Activated T-cell treated with anti-CD3 and anti-CD28 coated beads, Interleukin-2, amount 50 U/mL, for 24 hours (primary cell): Measurements from ENCODE around the gene SCEL.
"Not testable (repeated sequence)": the region's sequence is repeated elsewhere in the genome, so short reads cannot be mapped to it uniquely, and the experiment has no call there.

Source experiments
- DNase-seq: peaks from one replicate; pipeline ENCODE4 v3.0.0-alpha.2; 2020
- H3K27ac Mint-ChIP-seq: 2 replicates; pipeline ENCODE4 v1.8.0; 2020; ENCODE audit warnings: mild to moderate bottlenecking, mixed read lengths
- H3K27me3 Mint-ChIP-seq: 2 replicates; pipeline ENCODE4 v1.8.0; 2020; ENCODE audit warnings: mixed read lengths
- H3K36me3 Mint-ChIP-seq: 2 replicates; pipeline ENCODE4 v1.8.0; 2020; ENCODE audit warnings: low read depth, mixed read lengths
- H3K4me1 Mint-ChIP-seq: 2 replicates; pipeline ENCODE4 v1.8.0; 2020; ENCODE audit warnings: low read depth, mixed read lengths
- H3K4me3 Mint-ChIP-seq: 2 replicates; pipeline ENCODE4 v1.8.0; 2020; ENCODE audit warnings: mild to moderate bottlenecking, moderate library complexity, mixed read lengths
- H3K9me3 Mint-ChIP-seq: 2 replicates; pipeline ENCODE4 v1.8.0; 2020; ENCODE audit warnings: mixed read lengths

Gene SCEL

DNA sequence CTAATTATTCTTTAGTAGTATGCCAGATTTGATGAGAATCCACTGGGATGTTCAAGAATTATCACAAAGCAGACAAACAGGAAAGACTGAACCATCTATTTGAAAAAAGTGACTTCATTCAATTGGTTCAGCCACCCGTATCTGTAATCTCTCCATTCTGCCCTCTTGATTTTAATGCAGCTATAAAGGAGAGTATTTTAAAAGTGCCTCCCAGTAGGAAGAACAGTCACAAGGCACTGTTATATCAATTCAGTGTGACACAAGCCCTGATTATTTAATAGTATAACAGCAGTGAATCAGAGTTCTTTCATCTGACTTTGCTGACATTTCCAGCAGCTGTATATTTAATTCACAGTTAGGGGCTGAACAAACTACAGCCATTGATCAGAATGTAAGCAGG lies 84.6 kb downstream of the SCEL start:
- Mint-ChIP-seq H3K36me3 (no peaks in the 10 kb centered on the region), H3K4me3 (no peak overlapping the region), H3K27ac (no peak overlapping the region), H3K9me3 (no peaks in the 10 kb centered on the region), H3K4me1 (no peaks in the 10 kb centered on the region), H3K27me3 (peaks cover 13% of the 10 kb centered on the region)
- DNase-seq, result no peak

DNA sequence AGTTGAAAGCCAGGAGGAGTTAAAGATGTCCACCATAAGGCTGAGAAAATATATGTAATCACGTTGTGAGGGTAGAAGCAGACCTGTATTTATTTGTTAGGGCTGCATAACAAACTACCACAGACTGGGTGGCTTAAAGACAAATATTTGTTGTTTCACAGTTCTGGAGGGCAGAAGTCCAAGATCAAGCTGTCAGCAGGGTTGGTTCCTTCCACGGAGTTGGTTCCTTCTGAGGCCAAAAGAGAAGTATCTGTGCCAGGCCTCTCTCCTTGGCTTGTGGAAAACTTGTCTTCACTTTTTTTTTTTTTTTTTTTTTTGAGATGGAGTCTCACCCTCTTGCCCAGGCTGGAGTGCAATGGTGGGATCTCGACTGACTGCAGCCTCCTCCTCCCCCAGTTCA lies 88.3 kb downstream of the SCEL start:
- Mint-ChIP-seq H3K36me3 (no peaks in the 10 kb centered on the region), H3K27ac (no peak overlapping the region), H3K9me3 (no peaks in the 10 kb centered on the region), H3K4me1 (no peaks in the 10 kb centered on the region), H3K27me3 (peaks cover 14% of the 10 kb centered on the region), H3K4me3 (no peak overlapping the region)
- DNase-seq, result no peak

DNA sequence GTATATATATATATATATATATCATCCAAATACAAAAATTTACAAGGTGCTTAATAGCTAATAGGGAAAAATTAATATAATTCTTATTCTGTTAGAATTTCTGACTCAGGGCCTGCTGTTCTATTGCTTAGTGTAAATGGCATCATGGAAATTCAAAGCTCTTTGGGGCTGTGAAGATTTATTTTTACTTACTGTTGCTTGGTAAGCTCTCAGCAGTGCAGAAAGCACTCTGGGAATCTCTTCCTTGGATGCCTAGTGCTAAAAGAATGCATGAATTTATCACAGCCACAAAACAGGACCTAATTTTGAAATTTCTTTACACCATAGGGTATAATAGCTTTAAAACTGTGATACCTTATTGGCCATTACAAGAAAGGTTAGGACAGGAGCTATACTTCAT lies 92.7 kb downstream of the SCEL start:
- H3K27me3 Mint-ChIP-seq, result peaks cover 10% of the 10 kb centered on the region
- no peak for DNase-seq
- no peaks in the 10 kb centered on the region for H3K9me3 Mint-ChIP-seq
- H3K36me3 Mint-ChIP-seq, result no peaks in the 10 kb centered on the region
- no peak overlapping the region for H3K27ac Mint-ChIP-seq
- H3K4me3 Mint-ChIP-seq, result no peak overlapping the region
- no peaks in the 10 kb centered on the region for H3K4me1 Mint-ChIP-seq

DNA sequence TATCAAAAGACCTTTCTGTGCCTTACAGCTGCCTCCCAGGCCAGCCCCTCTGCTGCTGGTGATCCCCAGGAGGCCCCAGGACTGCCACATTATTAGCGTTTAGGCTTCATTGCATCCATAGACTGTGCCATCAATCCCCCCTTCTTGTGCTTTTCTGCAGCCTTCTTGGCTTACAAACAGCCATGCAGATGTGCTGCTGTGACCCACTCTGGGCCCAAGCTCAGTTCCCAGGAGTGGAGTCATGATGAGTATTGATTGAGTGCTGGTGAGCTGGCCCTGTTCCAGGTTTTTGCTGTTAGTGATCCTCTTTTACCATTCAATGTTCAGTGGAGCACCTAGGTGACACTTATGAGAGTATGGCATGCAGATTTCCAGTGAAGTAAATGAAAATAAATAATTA lies 102.1 kb downstream of the SCEL start:
- H3K27ac Mint-ChIP-seq, result no peak overlapping the region
- H3K4me3 Mint-ChIP-seq, result no peak overlapping the region
- DNase-seq, result no peak
- peaks cover 4% of the 10 kb centered on the region for H3K27me3 Mint-ChIP-seq
- no peaks in the 10 kb centered on the region for H3K4me1 Mint-ChIP-seq
- H3K36me3 Mint-ChIP-seq, result no peaks in the 10 kb centered on the region
- no peaks in the 10 kb centered on the region for H3K9me3 Mint-ChIP-seq

DNA sequence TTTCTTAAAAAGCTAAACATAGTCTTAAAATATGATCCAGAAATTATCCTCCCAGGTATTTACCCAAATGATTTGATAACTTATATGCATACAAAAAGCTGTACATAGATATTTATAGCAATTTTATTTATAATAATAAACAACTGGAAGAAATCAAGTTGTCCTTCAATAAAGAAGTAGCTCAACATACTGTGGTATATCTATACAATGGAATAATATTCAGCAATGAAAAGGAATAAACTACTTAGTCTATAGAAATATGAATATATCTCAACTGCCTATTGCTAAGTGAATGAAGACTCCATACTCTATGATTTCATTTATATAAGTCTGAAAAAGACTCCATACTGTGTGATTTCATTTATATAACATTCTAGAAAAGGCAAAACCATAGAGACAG lies 114.9 kb downstream of the SCEL start:
- peaks cover 6% of the 10 kb centered on the region for H3K9me3 Mint-ChIP-seq
- DNase-seq, result no peak
- H3K27me3 Mint-ChIP-seq, result peaks cover 17% of the 10 kb centered on the region
- H3K36me3 Mint-ChIP-seq, result no peaks in the 10 kb centered on the region
- H3K27ac Mint-ChIP-seq, result no peak overlapping the region
- H3K4me3 Mint-ChIP-seq, result no peak overlapping the region
- H3K4me1 Mint-ChIP-seq, result no peaks in the 10 kb centered on the region

DNA sequence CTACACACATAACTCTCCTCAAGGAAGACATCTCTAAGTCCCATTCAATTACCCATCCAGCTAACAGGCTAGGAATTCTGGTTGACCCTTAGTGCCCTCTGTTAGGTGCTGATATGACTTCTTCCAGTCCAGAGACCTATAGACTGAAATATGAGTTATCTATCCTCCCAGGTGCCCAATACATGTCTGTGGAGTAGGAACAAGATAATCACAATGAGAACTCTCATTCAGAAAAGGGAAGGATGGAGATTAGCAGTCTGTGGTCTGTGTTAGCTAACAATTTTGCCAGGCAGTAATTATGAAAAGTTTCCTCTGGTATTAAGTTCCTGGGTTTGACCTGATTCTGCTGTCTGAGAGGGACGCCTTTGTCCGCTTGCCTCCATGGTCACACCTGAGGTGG lies 117.8 kb downstream of the SCEL start:
- Mint-ChIP-seq H3K27me3 (peaks cover 12% of the 10 kb centered on the region), H3K4me3 (no peak overlapping the region), H3K27ac (no peak overlapping the region), H3K9me3 (peaks cover 6% of the 10 kb centered on the region), H3K36me3 (no peaks in the 10 kb centered on the region), H3K4me1 (no peaks in the 10 kb centered on the region)
- DNase-seq, result no peak

DNA sequence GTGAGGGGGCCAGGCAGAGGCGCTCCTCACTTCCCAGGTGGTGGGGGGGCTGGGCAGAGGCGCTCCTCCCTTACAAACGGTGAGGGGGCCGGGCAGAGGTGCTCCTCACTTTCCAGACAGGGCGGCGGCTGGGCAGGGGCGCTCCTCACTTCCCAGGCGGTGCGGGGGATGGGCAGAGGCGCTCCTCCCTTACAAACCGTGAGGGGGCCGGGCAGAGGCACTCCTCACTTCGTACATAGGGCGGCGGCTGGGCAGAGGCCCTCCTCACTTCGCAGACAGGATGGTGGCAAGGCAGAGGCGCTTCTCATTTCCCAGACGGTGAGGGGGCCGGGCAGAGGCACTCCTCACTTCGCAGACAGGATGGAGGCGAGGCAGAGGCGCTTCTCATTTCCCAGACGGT lies 124.5 kb downstream of the SCEL start:
- not testable (repeated sequence) for H3K4me3 Mint-ChIP-seq, H3K27ac Mint-ChIP-seq, H3K27me3 Mint-ChIP-seq, H3K36me3 Mint-ChIP-seq, H3K9me3 Mint-ChIP-seq, DNase-seq, H3K4me1 Mint-ChIP-seq

DNA sequence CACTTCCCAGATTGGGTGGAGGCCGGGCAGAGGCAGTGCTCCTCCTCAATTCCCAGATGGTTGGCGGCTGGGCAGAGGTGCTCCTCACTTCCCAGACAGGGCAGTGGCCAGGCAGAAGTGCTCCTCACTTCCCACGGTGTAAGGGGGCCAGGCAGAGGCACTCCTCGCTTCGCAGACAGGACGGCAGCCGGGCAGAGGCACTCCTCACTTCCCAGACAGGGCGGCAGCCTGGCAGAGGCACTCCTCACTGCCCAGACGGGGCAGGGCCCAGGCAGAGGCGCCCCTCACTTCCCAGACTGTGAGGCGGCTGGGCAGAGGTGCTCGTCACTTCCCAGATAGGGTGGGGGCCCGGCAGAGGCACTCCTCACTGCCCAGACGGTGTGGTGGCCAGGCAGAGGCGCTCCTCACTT lies 125.3 kb downstream of the SCEL start:
- H3K27me3 Mint-ChIP-seq, result peaks cover 4% of the 10 kb centered on the region

DNA sequence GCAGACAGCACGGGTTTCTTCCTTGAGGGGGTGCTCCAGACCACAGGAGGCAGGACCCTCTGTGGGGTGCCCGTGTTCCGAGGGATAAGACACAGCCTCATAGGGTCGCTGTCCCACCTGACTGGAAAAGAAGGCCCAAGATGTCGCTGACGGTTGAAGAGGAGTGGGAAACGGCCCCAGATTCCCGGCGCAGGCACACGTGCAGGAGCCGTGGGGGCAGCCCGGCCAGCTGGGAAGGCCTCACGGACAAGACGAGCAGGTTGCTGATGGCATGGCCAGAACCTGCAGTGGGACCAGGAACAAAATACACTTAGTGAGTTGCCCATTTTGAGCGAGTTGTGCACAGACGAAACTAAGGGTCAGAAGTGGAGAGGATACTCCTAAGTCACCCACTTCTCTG lies 126.8 kb downstream of the SCEL start:
- not testable (repeated sequence) for H3K36me3 Mint-ChIP-seq, H3K4me1 Mint-ChIP-seq, H3K4me3 Mint-ChIP-seq, DNase-seq, H3K27ac Mint-ChIP-seq, H3K9me3 Mint-ChIP-seq
- peaks cover 15% of the 10 kb centered on the region for H3K27me3 Mint-ChIP-seq

More for the DNA sequence above, 125.3 kb downstream of the SCEL start:
- no peak for DNase-seq
- Mint-ChIP-seq H3K36me3 (no peaks in the 10 kb centered on the region), H3K4me3 (no peak overlapping the region), H3K9me3 (no peaks in the 10 kb centered on the region), H3K4me1 (no peaks in the 10 kb centered on the region), H3K27ac (no peak overlapping the region)

DNA sequence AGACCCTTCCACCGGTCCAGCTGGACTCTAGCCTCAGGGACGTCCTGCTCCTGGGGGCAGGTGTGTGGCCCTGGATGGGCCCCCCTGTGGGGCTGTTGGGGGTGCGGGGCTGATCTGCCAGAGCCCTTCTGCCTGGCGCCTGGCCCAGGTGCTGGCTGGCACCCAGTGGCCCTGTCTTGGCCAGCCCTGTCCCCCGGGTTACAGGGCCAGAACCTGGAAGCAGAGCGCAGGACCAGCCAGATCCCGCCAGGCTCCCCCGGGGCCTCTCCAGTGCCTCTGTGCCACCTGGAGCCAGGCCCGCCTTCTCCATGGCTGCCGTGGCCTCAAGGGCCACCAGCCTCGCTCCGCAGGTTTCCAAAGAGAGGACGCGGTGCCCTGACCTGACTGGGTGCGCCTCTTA lies 127.3 kb downstream of the SCEL start:
- not testable (repeated sequence) for H3K9me3 Mint-ChIP-seq, H3K4me3 Mint-ChIP-seq, H3K4me1 Mint-ChIP-seq, H3K27ac Mint-ChIP-seq, DNase-seq, H3K36me3 Mint-ChIP-seq
- H3K27me3 Mint-ChIP-seq, result peaks cover 19% of the 10 kb centered on the region

DNA sequence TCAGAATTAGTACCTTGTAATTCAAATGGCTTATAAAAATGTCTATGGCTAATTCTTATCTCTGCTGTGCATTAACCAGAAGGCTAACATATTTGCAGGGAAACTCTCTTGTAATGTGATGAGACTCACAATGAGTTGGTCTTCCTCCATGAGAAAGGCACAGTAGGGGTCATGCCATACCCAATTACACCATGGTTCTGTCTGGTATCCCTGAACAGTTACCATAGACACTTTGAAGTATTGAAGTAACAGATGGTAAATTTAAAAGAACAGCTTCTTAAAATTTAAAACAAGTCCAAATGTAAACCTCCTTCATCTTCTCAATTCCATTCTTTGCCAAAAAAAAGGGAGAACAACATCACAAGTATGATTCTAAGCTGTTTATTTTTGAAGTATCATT lies 139.3 kb downstream of the SCEL start:
- Mint-ChIP-seq H3K36me3 (no peaks in the 10 kb centered on the region), H3K27ac (no peak overlapping the region), H3K27me3 (peaks cover 73% of the 10 kb centered on the region), H3K9me3 (peaks cover 2% of the 10 kb centered on the region), H3K4me1 (no peaks in the 10 kb centered on the region), H3K4me3 (no peak overlapping the region)
- no peak for DNase-seq

DNA sequence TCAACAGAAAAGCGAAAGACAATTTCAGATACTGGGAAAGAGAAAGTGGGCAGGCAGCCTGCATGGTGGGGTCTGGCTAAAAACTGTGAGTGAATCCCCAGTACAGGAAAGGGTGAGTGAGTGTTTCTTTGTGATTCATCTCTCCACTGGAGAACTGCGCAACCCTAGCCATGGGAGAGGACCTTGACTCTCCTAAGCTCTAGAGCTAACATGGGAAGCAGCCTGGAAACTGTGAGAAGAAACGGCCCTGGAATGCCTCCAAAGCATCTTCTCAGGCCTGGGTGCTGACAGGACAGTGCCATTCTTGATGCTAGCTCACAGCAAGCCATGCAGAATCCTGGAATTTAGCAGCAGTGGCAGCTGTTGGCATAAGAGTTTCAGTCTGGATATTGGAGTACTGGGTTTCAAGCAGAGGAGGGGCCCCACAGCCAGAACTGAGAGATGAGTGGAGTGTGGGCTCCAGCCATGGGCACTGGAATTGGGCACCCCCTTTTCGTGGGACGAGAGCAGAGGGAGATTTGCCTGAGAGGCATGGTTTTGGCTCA lies 143.3 kb downstream of the SCEL start:
- Mint-ChIP-seq H3K36me3 (no peaks in the 10 kb centered on the region), H3K27ac (no peak overlapping the region), H3K4me1 (no peaks in the 10 kb centered on the region), H3K27me3 (peaks cover 47% of the 10 kb centered on the region), H3K4me3 (no peak overlapping the region), H3K9me3 (no peaks in the 10 kb centered on the region)
- no peak for DNase-seq

DNA sequence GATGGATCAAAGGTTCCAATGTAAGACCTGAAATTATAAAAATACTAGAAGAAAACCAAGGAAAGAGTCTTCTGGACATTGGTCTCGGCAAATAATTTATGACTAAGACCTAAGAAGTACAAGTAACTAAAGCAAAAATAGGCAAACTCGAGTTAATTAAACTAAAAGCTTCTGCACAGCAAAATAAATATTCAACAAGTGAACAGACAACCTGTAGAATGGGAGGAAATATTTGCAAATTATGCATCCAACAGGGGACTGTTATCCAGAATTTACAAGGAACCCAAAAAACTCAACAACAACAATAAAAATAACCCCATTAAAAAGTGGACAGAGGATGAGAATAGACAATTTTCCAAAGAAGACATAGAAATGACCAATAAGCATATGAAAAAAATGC lies 152.3 kb downstream of the SCEL start:
- Mint-ChIP-seq H3K27me3 (peaks cover 2% of the 10 kb centered on the region), H3K4me1 (no peaks in the 10 kb centered on the region), H3K27ac (no peak overlapping the region), H3K9me3 (no peaks in the 10 kb centered on the region), H3K36me3 (no peaks in the 10 kb centered on the region), H3K4me3 (no peak overlapping the region)
- no peak for DNase-seq

DNA sequence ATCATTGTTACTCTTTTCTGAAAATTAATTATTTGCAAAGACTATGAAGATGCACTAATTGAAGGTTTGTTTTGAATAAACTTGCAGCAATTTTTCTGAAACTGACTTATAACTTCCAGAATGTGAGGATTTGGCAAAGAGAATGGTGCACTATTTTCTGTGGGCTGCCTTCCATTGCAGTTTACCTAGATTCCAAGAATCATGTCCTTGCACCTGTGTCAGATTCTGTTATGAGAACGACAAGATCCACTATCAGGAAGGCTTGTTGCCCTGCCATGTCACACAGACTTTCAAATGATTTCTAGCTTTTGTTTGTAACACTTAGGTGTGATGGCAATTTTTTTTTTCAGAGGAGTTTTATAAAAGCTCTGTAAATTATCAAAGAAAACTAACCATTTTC lies 156.4 kb downstream of the SCEL start:
- no peak overlapping the region for H3K27ac Mint-ChIP-seq
- no peaks in the 10 kb centered on the region for H3K36me3 Mint-ChIP-seq
- H3K9me3 Mint-ChIP-seq, result no peaks in the 10 kb centered on the region
- DNase-seq, result no peak
- peaks cover 16% of the 10 kb centered on the region for H3K4me1 Mint-ChIP-seq
- H3K4me3 Mint-ChIP-seq, result no peak overlapping the region
- no peaks in the 10 kb centered on the region for H3K27me3 Mint-ChIP-seq

DNA sequence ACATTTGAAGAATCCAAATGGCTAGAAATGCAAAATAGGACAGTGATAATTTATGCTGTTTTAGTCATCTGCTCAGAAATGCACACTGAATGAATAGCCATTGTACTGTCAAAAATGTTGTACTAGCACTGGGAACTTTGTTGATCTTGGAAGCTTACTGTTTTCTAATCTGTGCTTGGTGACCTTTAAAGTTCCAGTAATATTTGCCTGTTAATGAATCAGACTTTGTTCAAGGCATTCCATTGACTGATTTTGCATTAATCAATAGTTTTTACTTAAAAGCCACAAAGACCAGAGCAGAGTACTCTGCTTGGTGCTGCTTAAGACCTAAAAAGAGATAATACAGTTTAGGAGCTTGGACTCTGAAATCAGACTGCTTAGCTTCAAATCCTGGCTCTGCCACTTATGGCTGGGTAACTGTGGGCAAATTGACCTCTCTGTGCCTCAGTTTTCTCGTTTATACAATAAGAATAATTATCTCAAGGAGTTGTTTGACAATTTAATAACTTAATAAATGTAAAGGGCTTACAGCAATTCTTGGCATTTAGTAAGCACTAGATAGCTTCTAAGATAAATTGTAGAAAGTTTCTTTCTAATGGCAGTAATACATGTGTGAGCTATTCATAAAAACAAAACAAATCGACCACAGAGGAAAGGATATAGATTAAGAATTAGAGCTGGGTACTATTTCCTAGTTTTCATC lies 157.4 kb downstream of the SCEL start:
- Mint-ChIP-seq H3K4me1 (peaks cover 20% of the 10 kb centered on the region), H3K36me3 (no peaks in the 10 kb centered on the region), H3K27me3 (no peaks in the 10 kb centered on the region), H3K27ac (no peak overlapping the region), H3K9me3 (no peaks in the 10 kb centered on the region), H3K4me3 (no peak overlapping the region)
- no peak for DNase-seq

DNA sequence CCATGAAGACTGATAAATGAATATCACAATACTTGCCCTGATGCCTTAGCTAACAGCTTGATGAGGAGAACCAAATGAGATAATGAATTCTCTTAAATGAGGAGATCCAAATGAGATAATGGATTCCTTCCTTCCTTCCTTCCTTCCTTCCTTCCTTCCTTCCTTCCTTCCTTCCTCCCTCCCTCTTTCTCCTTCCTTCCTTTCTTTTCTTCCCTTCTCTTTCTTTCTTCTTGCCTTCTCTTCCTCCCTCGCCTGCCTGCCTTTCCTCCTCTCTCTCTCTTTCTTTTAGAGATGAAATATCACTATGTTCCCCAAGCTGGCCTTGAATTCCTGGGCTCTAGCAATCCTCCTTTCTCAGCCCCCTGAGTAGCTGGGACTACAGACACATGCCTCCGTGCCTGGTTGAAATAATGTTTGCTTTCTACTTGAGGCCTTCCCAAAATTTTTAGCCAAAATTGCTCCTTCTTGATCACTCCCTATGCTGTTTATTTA lies 158.0 kb downstream of the SCEL start:
- H3K36me3 Mint-ChIP-seq, result no peaks in the 10 kb centered on the region
- H3K27ac Mint-ChIP-seq, result no peak overlapping the region
- no peaks in the 10 kb centered on the region for H3K9me3 Mint-ChIP-seq
- peaks cover 20% of the 10 kb centered on the region for H3K4me1 Mint-ChIP-seq
- no peak for DNase-seq
- H3K27me3 Mint-ChIP-seq, result no peaks in the 10 kb centered on the region
- H3K4me3 Mint-ChIP-seq, result no peak overlapping the region
